Parathyroid adenoma (tissue), 2 donors: ENCODE results near the gene NGF.

ENCODE experiments used
- H2AFZ ChIP-seq: fragments of 300-600 bp; sonication (generic); one replicate; pipeline ENCODE4 v1.7.0; 2017; ENCODE audit warnings: antibody characterized with exemption, mild to moderate bottlenecking
- H3K27ac ChIP-seq: fragments of 300-600 bp; sonication (generic); one replicate; pipeline ENCODE4 v1.7.0; 2017
- H3K27me3 ChIP-seq: fragments of 300-600 bp; sonication (generic); one replicate; pipeline ENCODE4 v1.7.0; 2017; ENCODE audit warnings: low read length; ENCODE audit not compliant: control insufficient read depth, insufficient read depth
- H3K36me3 ChIP-seq: fragments of 300-600 bp; sonication (generic); one replicate; pipeline ENCODE4 v1.7.0; 2017; ENCODE audit warnings: low read length; ENCODE audit not compliant: control insufficient read depth, insufficient read depth
- H3K4me1 ChIP-seq: fragments of 300-600 bp; sonication (generic); one replicate; pipeline ENCODE4 v1.7.0; 2017; ENCODE audit warnings: control low read depth
- H3K4me2 ChIP-seq: fragments of 300-600 bp; sonication (generic); one replicate; pipeline ENCODE4 v1.7.0; 2017; ENCODE audit warnings: low read length
- H3K4me3 ChIP-seq: fragments of 300-600 bp; sonication (generic); one replicate; pipeline ENCODE4 v1.7.0; 2017; ENCODE audit warnings: low read depth, low read length
- H3K79me2 ChIP-seq: fragments of 300-600 bp; sonication (generic); one replicate; pipeline ENCODE4 v1.7.0; 2017; ENCODE audit warnings: control low read depth
- H3K9ac ChIP-seq: fragments of 300-600 bp; sonication (generic); one replicate; pipeline ENCODE4 v1.7.0; 2017; ENCODE audit warnings: mild to moderate bottlenecking
- H3K9me3 ChIP-seq: fragments of 300-600 bp; sonication (generic); one replicate; pipeline ENCODE4 v1.7.0; 2017; ENCODE audit warnings: low read length; ENCODE audit not compliant: control insufficient read depth
- CTCF ChIP-seq: fragments of 300-600 bp; sonication (generic); IDR thresholded peaks from one replicate; pipeline ENCODE4 v1.7.0; 2017; ENCODE audit warnings: antibody characterized with exemption, mild to moderate bottlenecking
- donor health status: primary hyperparathyroidism.

Gene NGF

GRCh38 chr1:115330480-115331013 lies 7.5 kb downstream of the NGF start:
- Histone ChIP-seq H3K4me2 (no peak overlapping the region), H3K36me3 (no peaks in the 10 kb centered on the region), H3K27me3 (no peaks in the 10 kb centered on the region), H3K9ac (no peak overlapping the region), H3K27ac (no peak overlapping the region), H3K4me1 (no peaks in the 10 kb centered on the region), H3K4me3 (no peak overlapping the region), H2AFZ (no peak overlapping the region), H3K9me3 (no peaks in the 10 kb centered on the region), H3K79me2 (no peaks in the 10 kb centered on the region)
- no peak for TF ChIP-seq CTCF

GRCh38 chr1:115329965-115330364 lies 8.1 kb downstream of the NGF start:
- Histone ChIP-seq H3K4me3 (no peak overlapping the region), H3K27ac (no peak overlapping the region), H3K9me3 (no peaks in the 10 kb centered on the region), H2AFZ (no peak overlapping the region), H3K9ac (no peak overlapping the region), H3K4me2 (no peak overlapping the region), H3K79me2 (no peaks in the 10 kb centered on the region), H3K4me1 (no peaks in the 10 kb centered on the region), H3K27me3 (no peaks in the 10 kb centered on the region), H3K36me3 (no peaks in the 10 kb centered on the region)
- no peak for TF ChIP-seq CTCF

GRCh38 chr1:115327270-115327669 lies 10.8 kb downstream of the NGF start:
- Histone ChIP-seq H3K4me1 (peaks cover 2% of the 10 kb centered on the region), H3K36me3 (no peaks in the 10 kb centered on the region), H3K27me3 (no peaks in the 10 kb centered on the region), H3K79me2 (no peaks in the 10 kb centered on the region), H3K4me3 (no peak overlapping the region), H2AFZ (no peak overlapping the region), H3K4me2 (no peak overlapping the region), H3K27ac (no peak overlapping the region), H3K9ac (no peak overlapping the region), H3K9me3 (no peaks in the 10 kb centered on the region)
- no peak for TF ChIP-seq CTCF

- H2AFZ ChIP-seq, result no peak overlapping the region
- no peak for TF ChIP-seq CTCF
Measured at GRCh38 chr1:115326419-115326818, 11.6 kb downstream of the NGF start.

GRCh38 chr1:115325874-115326273 lies 12.2 kb downstream of the NGF start:
- H3K4me1 ChIP-seq, result peaks cover 2% of the 10 kb centered on the region
- H3K36me3 ChIP-seq, result no peaks in the 10 kb centered on the region
- no peak for TF ChIP-seq CTCF
- H3K9ac ChIP-seq, result no peak overlapping the region
- no peaks in the 10 kb centered on the region for H3K9me3 ChIP-seq
- H2AFZ ChIP-seq, result no peak overlapping the region
- H3K79me2 ChIP-seq, result no peaks in the 10 kb centered on the region
- no peak overlapping the region for H3K27ac ChIP-seq
- no peak overlapping the region for H3K4me3 ChIP-seq
- H3K4me2 ChIP-seq, result no peak overlapping the region
- no peaks in the 10 kb centered on the region for H3K27me3 ChIP-seq

More at GRCh38 chr1:115326419-115326818, 11.6 kb downstream of the NGF start:
- Histone ChIP-seq H3K9me3 (no peaks in the 10 kb centered on the region), H3K27me3 (no peaks in the 10 kb centered on the region), H3K4me3 (no peak overlapping the region), H3K79me2 (no peaks in the 10 kb centered on the region), H3K4me2 (no peak overlapping the region), H3K36me3 (no peaks in the 10 kb centered on the region), H3K4me1 (peaks cover 2% of the 10 kb centered on the region), H3K9ac (no peak overlapping the region), H3K27ac (no peak overlapping the region)
